Stimulated activated CD8-positive, alpha-beta memory T cell treated with anti-CD3 and anti-CD28 coated beads, Interleukin-15, amount 100 ng/mL, for 48 hours (primary cell): ENCODE results near the gene CDK5.

Source experiments
- DNase-seq, 2 donors: peaks; one replicate each; pipeline ENCODE4 v3.0.0-alpha.2; 2020; ENCODE audit warnings: low read depth in 2 of 2

Gene CDK5

GRCh38 chr7:151057506-151057988, at the start of gene CDK5:
Gene CDK5 (minus strand): TSS chr7:151057897. CDS start chr7:151057848, 49 bp downstream.
- no peak for DNase-seq

GRCh38 chr7:151104411-151105235, 46.9 kb upstream of the CDK5 start:
- no peak for DNase-seq

GRCh38 chr7:151103973-151104372, 46.3 kb upstream of the CDK5 start:
- DNase-seq: no peak

- DNase-seq: no peak
Measured at GRCh38 chr7:151102991-151103390, 45.3 kb upstream of the CDK5 start.

GRCh38 chr7:151101621-151102396, 44.1 kb upstream of the CDK5 start:
- no peak for DNase-seq

- no peak for DNase-seq
Measured at GRCh38 chr7:151100921-151101320, 43.2 kb upstream of the CDK5 start.

- no peak for DNase-seq
Measured at GRCh38 chr7:151099486-151100211, 42.0 kb upstream of the CDK5 start.

- no peak for DNase-seq
Measured at GRCh38 chr7:151095828-151096475, 38.3 kb upstream of the CDK5 start.

- no peak for DNase-seq
Measured at GRCh38 chr7:151095123-151095797, 37.6 kb upstream of the CDK5 start.

GRCh38 chr7:151094675-151095074, 37.0 kb upstream of the CDK5 start:
- no peak for DNase-seq

- no peak for DNase-seq
Measured at GRCh38 chr7:151093748-151094147, 36.1 kb upstream of the CDK5 start.

GRCh38 chr7:151091988-151092387, 34.3 kb upstream of the CDK5 start:
- DNase-seq: no peak

- no peak for DNase-seq
Measured at GRCh38 chr7:151091431-151091830, 33.7 kb upstream of the CDK5 start.

- DNase-seq: no peak
Measured at GRCh38 chr7:151091003-151091402, 33.3 kb upstream of the CDK5 start.

- DNase-seq: no peak
Measured at GRCh38 chr7:151089893-151090730, 32.4 kb upstream of the CDK5 start.

- DNase-seq: no peak
Measured at GRCh38 chr7:151088856-151089699, 31.4 kb upstream of the CDK5 start.

- DNase-seq: no peak
Measured at GRCh38 chr7:151088019-151088855, 30.5 kb upstream of the CDK5 start.
